A549 (cell line): ENCODE measurements around the gene PAN2. TPM values are rescaled to one million over a fixed set of nuclear protein-coding genes. Genes with fewer than 3 reads are reported as not detected.

Experiments used
- ATAC-seq, 2 experiments: fragments of 200-7000 bp in 1 of 2; fragments of >200 bp in 1 of 2; cut with Nextera tagmentation in 1 of 2; cut with Tn5 transposase in 1 of 2; 3 replicates each; pipeline versions ENCODE4 v1.8.0 to v1.9.1; 2018 to 2020; ENCODE audit warnings: mild to moderate bottlenecking in 1 of 2, moderate library complexity in 1 of 2
- CTCF ChIA-PET: fragments of 300-600 bp; sonication (Branson Sonifier 250); formaldehyde crosslinking; extraction: SDS; loops from one replicate; lab custom pipeline; 2021; ENCODE audit warnings: antibody characterized with exemption, inconsistent platforms; lab: Yijun Ruan, JAX
- POLR2A ChIA-PET: fragments of 350-600 bp; formaldehyde crosslinking; extraction: SDS; loops from one replicate; lab custom pipeline; 2021; ENCODE audit warnings: antibody characterized with exemption, inconsistent platforms; lab: Yijun Ruan, JAX
- DNase-seq, 2 experiments: peaks; one replicate each; pipeline versions ENCODE4 v3.0.0 to v3.0.0-alpha.2; 2011 to 2016; ENCODE audit warnings: low read depth in 1 of 2, low spot score in 1 of 2
- FAIRE-seq: peaks from 2 replicates; lab custom pipeline; 2011; peaks lifted over from hg19 to GRCh38; lab: Jason Lieb, UNC
- H3K27ac ChIP-seq, 2 experiments: fragments of >200 bp; sonication (Bioruptor Twin); formaldehyde crosslinking; 3 replicates each; pipeline ENCODE4 v1.5.1; 2016 to 2017
- H3K4me1 ChIP-seq: fragments of >200 bp; sonication (Bioruptor Twin); formaldehyde crosslinking; 3 replicates; pipeline ENCODE4 v1.6.1; 2016
- H3K4me2 ChIP-seq: fragments of >200 bp; sonication (Bioruptor Twin); formaldehyde crosslinking; 3 replicates; pipeline ENCODE4 v1.6.1; 2016
- H3K4me3 ChIP-seq: fragments of >200 bp; sonication (Bioruptor Twin); formaldehyde crosslinking; 3 replicates; pipeline ENCODE4 v1.5.1; 2016
- H3K9me3 ChIP-seq: fragments of >200 bp; sonication (Bioruptor Twin); formaldehyde crosslinking; 3 replicates; pipeline ENCODE4 v1.6.1; 2016
- ATOH8 ChIP-seq: fragments of 250-450 bp; sonication (Bioruptor Pico); IDR thresholded peaks from 2 replicates; pipeline ENCODE4 v1.5.0; 2020; ENCODE audit warnings: low read depth, mild to moderate bottlenecking, moderate library complexity
- BCL3 ChIP-seq: fragments of >200 bp; sonication (Bioruptor Twin); formaldehyde crosslinking; IDR thresholded peaks from 3 replicates; pipeline ENCODE4 v1.6.1; 2016
- BHLHE40 ChIP-seq: IDR thresholded peaks from 2 replicates; pipeline ENCODE4 v1.6.1; 2012; ENCODE audit warnings: low read depth, low read length, inconsistent platforms
- CBX2 ChIP-seq: fragments of 200-600 bp; sonication (generic); IDR thresholded peaks from 2 replicates; pipeline ENCODE4 v1.6.1; 2016; ENCODE audit warnings: low read depth, mild to moderate bottlenecking, borderline replicate concordance
- CHD2 ChIP-seq: fragments of 150-350 bp; IDR thresholded peaks from 2 replicates; pipeline ENCODE4 v1.6.1; 2014; ENCODE audit warnings: low read length; ENCODE audit not compliant: partially characterized antibody
- FOSB ChIP-seq: fragments of 250-450 bp; sonication (Bioruptor Pico); IDR thresholded peaks from 2 replicates; pipeline ENCODE4 v1.5.0; 2020; ENCODE audit warnings: mild to moderate bottlenecking, moderate library complexity
- FOSL2 ChIP-seq, 2 experiments: fragments of 450-650 bp in 1 of 2; fragments of >200 bp in 1 of 2; sonication (Bioruptor Twin) in 1 of 2; formaldehyde crosslinking; IDR thresholded peaks; 2 replicates each; pipeline versions ENCODE4 v1.5.0 to v1.6.1; 2016 to 2020; ENCODE audit warnings: mild to moderate bottlenecking in 1 of 2, moderate library complexity in 1 of 2
- HDAC2 ChIP-seq: fragments of 200-600 bp; sonication (generic); IDR thresholded peaks from 2 replicates; pipeline ENCODE4 v1.6.1; 2016
- JUNB ChIP-seq: fragments of >200 bp; sonication (Bioruptor Twin); formaldehyde crosslinking; IDR thresholded peaks from 2 replicates; pipeline ENCODE4 v1.6.1; 2016
- KDM5A ChIP-seq: fragments of 200-600 bp; sonication (generic); IDR thresholded peaks from 2 replicates; pipeline ENCODE4 v1.6.1; 2016; ENCODE audit warnings: antibody characterized with exemption, mild to moderate bottlenecking
- MAFK ChIP-seq: fragments of 450-650 bp; IDR thresholded peaks from 2 replicates; pipeline ENCODE4 v1.6.1; 2014; ENCODE audit not compliant: partially characterized antibody
- MAX ChIP-seq: IDR thresholded peaks from 2 replicates; pipeline ENCODE4 v1.6.1; 2012
- PBX3 ChIP-seq: IDR thresholded peaks from 2 replicates; pipeline ENCODE4 v1.6.1; 2012
- RAD21 ChIP-seq, 2 experiments: fragments of >200 bp in 1 of 2; sonication (Bioruptor Twin) in 1 of 2; formaldehyde crosslinking in 1 of 2; IDR thresholded peaks in 1 of 2; conservative IDR thresholded peaks in 1 of 2; 2 replicates in 1 of 2; 3 replicates in 1 of 2; pipeline ENCODE4 v1.6.1; 2012 to 2018; ENCODE audit warnings: inconsistent platforms in 1 of 2
- RARB ChIP-seq: fragments of 250-450 bp; sonication (Bioruptor Pico); IDR thresholded peaks from 2 replicates; pipeline ENCODE4 v1.8.0; 2021; ENCODE audit warnings: mild to moderate bottlenecking, moderate library complexity
- RFX5 ChIP-seq: fragments of 450-650 bp; IDR thresholded peaks from 2 replicates; pipeline ENCODE4 v1.7.1; 2014; ENCODE audit warnings: antibody characterized with exemption, mild to moderate bottlenecking, moderate library complexity
- SREBF2 ChIP-seq: fragments of 450-650 bp; IDR thresholded peaks from 2 replicates; pipeline ENCODE4 v1.6.1; 2014; ENCODE audit warnings: mild to moderate bottlenecking, moderate library complexity
- TFCP2L1 ChIP-seq: fragments of 250-450 bp; sonication (Bioruptor Pico); IDR thresholded peaks from 2 replicates; pipeline ENCODE4 v1.5.0; 2021; ENCODE audit warnings: mild to moderate bottlenecking
- TP53 ChIP-seq: fragments of 250-450 bp; sonication (Bioruptor Pico); IDR thresholded peaks from 2 replicates; pipeline ENCODE4 v1.5.0; 2021; ENCODE audit warnings: mild to moderate bottlenecking, moderate library complexity
- ZC3H11A ChIP-seq: fragments of 450-650 bp; IDR thresholded peaks from 2 replicates; pipeline ENCODE4 v1.6.1; 2014; ENCODE audit warnings: antibody characterized with exemption, mild to moderate bottlenecking
- ZFP36 ChIP-seq: fragments of 450-650 bp; IDR thresholded peaks from 2 replicates; pipeline ENCODE4 v1.6.1; 2014; ENCODE audit warnings: borderline replicate concordance; ENCODE audit not compliant: partially characterized antibody
- ZSCAN20 ChIP-seq: fragments of 250-450 bp; sonication (Bioruptor Pico); IDR thresholded peaks from 2 replicates; pipeline ENCODE4 v1.8.0; 2022; ENCODE audit warnings: mild to moderate bottlenecking, moderate library complexity
- WGBS: methylation state at CpG from one replicate; pipeline ENCODE4 v1.1.6; 2017; ENCODE audit errors: missing lambda C conversion rate; 5-methylcytosine and 5-hydroxymethylcytosine counted together
- polyA plus RNA-seq, 4 experiments: library from polyadenylated mRNA; depleted of rRNA in 3 of 4; stranded (reverse); fragments of >200 nt; fragmentation: RNase III in 1 of 4; extraction: RNeasy Plus Mini Kit Qiagen cat#74134 plus additional on column Dnase treatment in 1 of 4; gene quantifications; 2 replicates in 3 of 4; 3 replicates in 1 of 4; pipeline ENCODE4 v1.2.3, GENCODE V29; 2011 to 2017

Gene PAN2
- polyA plus RNA-seq, 2 of the 4 experiments (the other 2 are of a cell fraction), result 30.0 to 66.8 TPM

GRCh38 chr12:56351325-56351724 is 17.5 kb upstream of the PAN2 start:
- no peak overlapping the region for H3K27ac ChIP-seq
- no peaks in the 10 kb centered on the region for H3K4me1 ChIP-seq
- DNase-seq (no peak), ATAC-seq (no peak), FAIRE-seq (no peak)
- WGBS, result 96% methylated on average over 2 of the region's 2 CpGs
- ChIA-PET POLR2A (no interaction called here), CTCF (interaction anchor here (1.0 to 2.1 kb wide), 2 partner anchors 9 to 114 kb away, joined by 4 to 6 read pairs; partner anchors contain the start of gene STAT2)
- no peaks in the 10 kb centered on the region for H3K9me3 ChIP-seq
- H3K4me3 ChIP-seq, result no peak overlapping the region
- no peak overlapping the region for H3K4me2 ChIP-seq
- TF ChIP-seq RFX5, result no peak
- TF ChIP-seq ZC3H11A, result no peak
- TF ChIP-seq FOSB (CRISPR knock-in tag), result no peak
- TF ChIP-seq RAD21 (conservative IDR thresholded peaks at IDR 0.05 in 1 of 2, IDR thresholded peaks at IDR 0.05 in 1 of 2), result no peak
- TF ChIP-seq CHD2, result no peak
- no peak for TF ChIP-seq ATOH8
- no peak for TF ChIP-seq ZSCAN20
- no peak for TF ChIP-seq BCL3
- TF ChIP-seq TFCP2L1 (CRISPR knock-in tag), result no peak
- TF ChIP-seq, all 56 proteins: peak for 0

GRCh38 chr12:56350662-56351061 is 16.9 kb upstream of the PAN2 start:
- H3K27ac ChIP-seq, result no peak overlapping the region
- CTCF ChIA-PET, result interaction anchor here (2.1 kb wide), 1 partner anchor 10 kb away, joined by 6 read pairs; the partner anchor contains the start of gene STAT2
- TF ChIP-seq BHLHE40, result no peak
- TF ChIP-seq ZFP36, result no peak
- TF ChIP-seq MAX, result no peak
- no peak for TF ChIP-seq RARB (CRISPR knock-in tag)
- no peak for TF ChIP-seq PBX3
- TF ChIP-seq JUNB, result no peak
- TF ChIP-seq BCL3, result no peak
- no peak for TF ChIP-seq HDAC2
- no peak for TF ChIP-seq KDM5A
- no peak for TF ChIP-seq TP53 (CRISPR knock-in tag)
- no peak for TF ChIP-seq CBX2
- no peak for TF ChIP-seq FOSL2 (IDR thresholded peaks at IDR 0.05)
- no peak for TF ChIP-seq FOSL2 (CRISPR knock-in tag; IDR thresholded peaks at IDR 0.05)
- no peak for TF ChIP-seq SREBF2
- TF ChIP-seq MAFK, result no peak
- H3K9me3 ChIP-seq, result no peaks in the 10 kb centered on the region
- H3K4me3 ChIP-seq, result no peak overlapping the region
- H3K4me1 ChIP-seq, result no peaks in the 10 kb centered on the region
- POLR2A ChIA-PET, result no interaction called here
- no peak for FAIRE-seq
- no peak overlapping the region for H3K4me2 ChIP-seq
- no peak for DNase-seq
- WGBS, result 63% methylated on average over 2 of the region's 2 CpGs
- no peak for ATAC-seq
